PC-3 (cell line): ENCODE results near the gene TFDP2.
"Not testable (repeated sequence)": the region's sequence is repeated elsewhere in the genome, so short reads cannot be mapped to it uniquely, and the experiment has no call there.

Experiments
- CTCF ChIP-seq: fragments of 300-600 bp; sonication (generic); conservative IDR thresholded peaks from 2 replicates; pipeline ENCODE4 v1.5.1; 2017; ENCODE audit warnings: antibody characterized with exemption, low read depth, mild to moderate bottlenecking, low read length
- EZH2 ChIP-seq: fragments of 300-600 bp; sonication (generic); IDR thresholded peaks from one replicate; pipeline ENCODE4 v1.6.1; 2017; ENCODE audit warnings: antibody characterized with exemption, mild to moderate bottlenecking, low read length; ENCODE audit not compliant: unreplicated experiment
- EZH2phosphoT487 ChIP-seq: fragments of 300-600 bp; sonication (generic); IDR thresholded peaks from 2 replicates; pipeline ENCODE4 v1.6.1; 2018; ENCODE audit warnings: mild to moderate bottlenecking, antibody characterized with exemption, low read length, borderline replicate concordance

DNA sequence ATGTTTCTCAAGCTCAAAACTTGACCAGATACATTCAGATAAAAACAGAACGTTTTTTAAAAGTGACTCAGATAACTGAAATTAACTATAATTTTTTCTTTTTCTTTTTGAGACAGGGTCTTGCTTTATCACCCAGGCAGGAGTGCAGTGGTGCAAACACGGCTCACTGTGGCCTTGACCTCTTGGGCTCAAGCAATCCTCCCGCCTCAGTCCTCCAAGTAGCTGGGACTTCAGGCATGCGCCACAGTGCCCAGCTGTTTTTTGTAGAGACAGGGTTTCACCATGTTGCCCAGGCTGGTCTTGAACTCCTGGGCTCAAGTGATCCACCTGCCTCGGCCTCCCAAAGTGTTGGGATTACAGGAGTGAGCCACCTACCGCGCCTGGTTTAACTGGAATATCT is 144.4 kb downstream of the TFDP2 start:
- TF ChIP-seq CTCF, EZH2, EZH2phosphoT487: not testable (repeated sequence)
